HG03442 (cell line): ENCODE results near the gene ABLIM3.

Experiments
- ATAC-seq: cut with Tn5 transposase; IDR thresholded peaks from one replicate; pipeline ENCODE4 v1.9.1; 2021; ENCODE audit warnings: mild to moderate bottlenecking, moderate library complexity; ENCODE audit not compliant: unreplicated experiment

ABLIM3 gene

DNA sequence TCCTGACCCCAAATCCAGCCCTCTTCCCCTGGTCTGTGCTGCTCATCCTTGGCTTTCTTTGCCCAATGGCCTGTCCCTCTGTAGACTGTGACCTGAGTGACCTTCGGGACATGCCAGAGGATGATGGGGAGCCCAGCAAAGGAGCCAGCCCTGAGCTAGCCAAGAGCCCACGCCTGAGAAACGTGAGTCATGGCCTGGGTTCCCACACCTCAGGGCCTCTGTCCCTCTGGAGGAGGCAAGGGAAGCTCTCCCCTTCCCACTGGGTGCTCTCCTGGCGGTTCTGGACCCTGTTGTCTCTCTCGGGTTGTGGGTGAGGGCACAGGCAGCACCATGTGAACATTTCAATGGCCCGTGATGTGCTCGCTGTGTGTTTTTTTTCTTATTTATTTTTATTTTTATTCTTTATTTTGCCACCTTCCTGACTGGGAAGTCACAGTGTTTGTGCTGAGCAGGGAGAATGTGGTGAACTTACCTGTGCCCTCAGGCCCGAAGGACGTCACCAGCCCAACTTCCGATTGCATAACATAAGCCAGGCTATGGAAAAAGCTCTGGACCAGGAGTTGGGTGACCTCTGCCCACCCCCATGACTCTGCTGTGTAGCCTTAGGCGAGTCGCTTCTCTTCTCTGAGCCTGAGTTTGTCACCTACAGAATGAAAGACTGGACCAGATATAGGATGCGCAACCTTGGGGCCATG is 159.9 kb downstream of the ABLIM3 start:
- ATAC-seq, result no peak

DNA sequence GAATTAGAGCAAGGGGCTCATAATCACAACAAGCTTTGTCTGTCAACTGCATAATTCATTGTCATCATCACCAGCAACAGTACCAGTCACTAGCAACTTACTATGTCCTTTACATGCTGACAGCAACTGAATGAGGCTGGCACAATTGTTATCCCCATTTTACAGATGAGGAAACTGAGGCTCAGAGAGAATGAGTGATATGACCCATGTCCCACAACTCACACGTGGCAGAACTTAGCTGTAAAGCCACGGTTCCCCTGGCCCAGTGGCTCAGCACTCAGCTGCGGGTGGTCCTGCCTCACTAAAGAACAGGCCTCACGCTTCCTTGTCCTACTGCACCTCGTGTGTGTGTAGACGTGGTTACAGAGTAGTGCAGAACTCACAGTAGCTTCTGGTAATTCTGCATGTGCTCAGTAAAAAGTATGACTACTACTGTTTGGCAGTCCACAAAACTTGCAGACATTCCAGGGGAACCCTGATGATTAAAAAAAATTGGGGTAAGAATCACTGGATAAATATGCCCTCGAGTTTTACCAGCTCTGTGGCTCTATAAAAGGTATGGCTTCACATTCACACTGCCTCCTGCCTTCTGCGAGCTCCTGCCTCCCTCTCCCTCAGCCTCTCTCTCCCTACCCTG is 160.6 kb downstream of the ABLIM3 start:
- ATAC-seq, result no peak

DNA sequence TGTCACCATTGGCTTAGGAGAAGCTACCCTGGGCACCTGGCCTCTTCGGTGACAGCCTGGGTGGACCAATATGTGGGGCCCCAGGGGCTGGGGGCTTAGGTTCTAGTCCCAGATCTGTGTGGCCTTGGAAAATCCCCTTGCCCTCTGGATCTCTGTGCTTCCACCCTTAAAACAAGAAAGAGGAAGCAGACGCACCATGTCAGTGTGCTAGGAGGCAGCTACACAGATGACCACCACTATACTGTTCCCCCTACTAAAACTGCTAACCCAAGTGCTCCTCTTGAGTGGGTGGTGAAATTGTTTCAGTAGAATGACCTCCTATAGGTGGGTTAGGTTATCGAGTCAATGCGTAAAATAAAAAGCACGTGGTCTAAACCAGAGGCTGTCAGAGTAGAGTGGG is 161.3 kb downstream of the ABLIM3 start:
- no peak for ATAC-seq

DNA sequence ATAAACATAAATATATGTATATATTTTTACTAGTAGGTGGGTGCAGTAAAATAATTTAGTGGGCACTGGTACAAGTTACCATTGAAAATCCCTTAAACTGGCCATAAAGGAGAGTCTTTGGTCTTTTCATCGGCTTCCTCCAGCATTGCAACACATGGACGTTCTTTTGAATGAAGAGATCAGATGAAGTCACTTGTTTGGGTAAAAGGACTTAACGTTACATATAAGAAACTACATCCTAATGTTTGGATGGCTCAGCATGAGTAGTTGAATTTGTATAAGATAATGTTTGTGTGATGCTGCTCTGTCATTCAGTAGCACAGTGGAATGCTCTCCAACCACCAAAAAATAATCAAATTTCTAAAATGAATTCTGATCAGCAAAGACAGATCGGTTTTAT is 161.9 kb downstream of the ABLIM3 start:
- no peak for ATAC-seq

DNA sequence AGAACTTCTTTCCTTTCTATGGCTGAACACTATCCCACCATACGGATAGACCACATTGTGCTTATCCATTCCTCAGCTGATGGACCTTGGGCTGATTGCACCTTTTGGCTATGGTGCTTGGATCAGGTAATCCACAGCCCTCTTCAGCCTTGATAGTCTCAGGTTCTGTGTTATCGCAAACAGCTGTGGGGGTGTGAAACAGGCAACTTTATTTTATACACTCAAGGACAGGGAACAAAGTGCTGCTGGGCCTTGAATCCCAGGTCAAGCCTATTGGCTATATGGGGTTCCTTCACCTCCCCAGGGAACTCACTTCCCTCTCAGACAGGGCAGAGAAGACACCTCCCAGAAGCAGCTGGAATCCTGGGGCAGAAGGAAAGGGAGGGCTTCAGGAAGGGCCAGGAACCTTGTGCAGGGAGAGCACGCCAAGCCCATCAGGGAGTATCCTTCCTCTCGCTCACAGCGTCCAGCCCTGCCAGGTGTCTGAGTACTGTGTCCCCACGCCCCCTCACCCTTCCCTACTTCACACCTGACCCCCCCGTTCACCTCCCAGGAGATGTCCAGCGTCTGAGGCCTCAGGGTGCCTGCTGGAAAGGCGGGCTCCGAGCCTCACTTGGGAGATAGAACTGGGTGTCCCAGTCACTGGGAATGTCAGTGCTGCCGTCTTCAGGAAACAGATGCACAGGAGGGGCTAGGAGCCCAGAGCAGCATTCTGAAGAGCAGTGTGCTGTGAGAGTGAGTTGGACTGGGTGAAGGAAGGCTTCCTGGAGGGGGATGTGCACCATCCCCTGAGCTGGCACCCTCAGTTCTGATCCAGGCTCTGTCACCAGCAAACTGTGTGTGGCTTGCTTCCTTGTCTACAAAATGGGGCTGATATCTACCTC is 163.1 kb downstream of the ABLIM3 start:
- ATAC-seq, result no peak

DNA sequence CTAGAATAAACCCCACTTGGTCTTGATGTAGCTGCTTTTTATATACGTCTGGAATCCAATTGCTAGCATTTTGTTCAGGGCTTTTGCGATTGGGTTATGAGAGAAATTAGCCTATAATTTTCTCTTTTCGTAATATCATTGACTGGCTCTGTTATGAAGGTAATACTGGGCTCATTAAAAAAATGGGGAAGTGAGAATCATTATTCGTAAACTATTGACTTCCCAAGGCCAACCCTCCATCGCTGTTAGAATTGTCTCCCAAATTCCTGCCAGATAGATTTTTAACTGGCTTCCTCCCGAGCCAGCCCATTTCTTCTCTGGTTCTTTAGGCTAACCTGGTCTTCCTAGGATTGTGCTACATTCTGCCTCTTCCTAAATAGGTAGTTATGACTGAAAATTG is 168.1 kb downstream of the ABLIM3 start:
- ATAC-seq, result no peak
